Measurements from ENCODE around the gene DAAM1. TPM values are rescaled to one million over a fixed set of nuclear protein-coding genes. Genes with fewer than 3 reads are reported as not detected.

Gene DAAM1
- polyA plus RNA-seq, 12 donors: 28.9 to 120 (median 46.9) TPM

- no peak for DNase-seq
Measured at GRCh38 chr14:59282378-59282765, 93.9 kb downstream of the DAAM1 start.

GRCh38 chr14:59283361-59283760 lies 94.9 kb downstream of the DAAM1 start:
- no peak for DNase-seq

GRCh38 chr14:59284059-59284458 lies 95.6 kb downstream of the DAAM1 start:
- DNase-seq: no peak

GRCh38 chr14:59292028-59292427 lies 103.6 kb downstream of the DAAM1 start:
- DNase-seq: no peak

GRCh38 chr14:59292921-59293534 lies 104.6 kb downstream of the DAAM1 start:
- peak; percentile 72 for DNase-seq

GRCh38 chr14:59293935-59294661 lies 105.6 kb downstream of the DAAM1 start:
- DNase-seq: peak; percentile 60

GRCh38 chr14:59294662-59294992 lies 106.2 kb downstream of the DAAM1 start:
- peak; percentile 63 for DNase-seq

- DNase-seq: no peak
Measured at GRCh38 chr14:59295951-59296350, 107.5 kb downstream of the DAAM1 start.

GRCh38 chr14:59296508-59296907 lies 108.0 kb downstream of the DAAM1 start:
- no peak for DNase-seq

GRCh38 chr14:59297071-59297776 lies 108.8 kb downstream of the DAAM1 start:
- no peak for DNase-seq

- no peak for DNase-seq
Measured at GRCh38 chr14:59299731-59300130, 111.3 kb downstream of the DAAM1 start.

- no peak for DNase-seq
Measured at GRCh38 chr14:59301354-59301753, 112.9 kb downstream of the DAAM1 start.

GRCh38 chr14:59302313-59302712 lies 113.8 kb downstream of the DAAM1 start:
- DNase-seq: no peak

- no peak for DNase-seq
Measured at GRCh38 chr14:59303216-59303615, 114.7 kb downstream of the DAAM1 start.

GRCh38 chr14:59305231-59305630 lies 116.8 kb downstream of the DAAM1 start:
- no peak for DNase-seq

GRCh38 chr14:59305836-59306555 lies 117.5 kb downstream of the DAAM1 start:
- no peak for DNase-seq

- DNase-seq: no peak
Measured at GRCh38 chr14:59306775-59307174, 118.3 kb downstream of the DAAM1 start.

- DNase-seq: no peak
Measured at GRCh38 chr14:59308086-59308485, 119.6 kb downstream of the DAAM1 start.

- no peak for DNase-seq
Measured at GRCh38 chr14:59308673-59309072, 120.2 kb downstream of the DAAM1 start.

GRCh38 chr14:59309291-59309900 lies 120.9 kb downstream of the DAAM1 start:
- DNase-seq: no peak

- DNase-seq: no peak
Measured at GRCh38 chr14:59310633-59311032, 122.2 kb downstream of the DAAM1 start.

GRCh38 chr14:59311723-59312122 lies 123.3 kb downstream of the DAAM1 start:
- DNase-seq: no peak

Measured in muscle of arm (tissue), 12 donors.